ENCODE data around the gene RPAP3.

DNA sequence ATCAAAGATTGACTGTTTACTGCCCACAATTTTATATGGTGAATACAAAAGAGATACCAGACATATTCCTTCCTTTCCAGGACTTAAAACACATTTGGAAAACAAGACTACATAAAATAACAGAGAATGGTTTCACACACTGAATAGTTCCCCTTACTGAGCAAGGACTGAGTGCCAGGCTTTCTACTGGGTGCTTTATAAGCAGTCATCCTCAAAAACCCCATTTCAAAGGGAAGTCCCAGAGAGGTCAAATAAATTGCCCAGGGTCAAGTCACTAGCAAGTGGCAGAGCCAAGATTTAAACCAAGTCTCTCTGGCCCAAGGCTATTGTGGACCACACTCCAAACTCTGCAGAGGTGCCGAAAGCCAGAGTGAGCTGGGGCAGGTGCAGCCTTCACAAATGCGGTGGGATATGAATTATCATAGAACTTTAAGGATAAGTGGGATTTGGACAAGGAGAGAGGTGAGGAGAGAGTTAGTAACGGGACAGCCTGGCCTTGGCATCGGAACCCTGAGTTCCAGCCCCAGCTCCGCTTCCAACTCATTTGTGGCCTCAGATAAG is 9.1 kb upstream of the RPAP3 start:
- TF ChIP-seq CTCF (IDR thresholded peaks at IDR 0.05) (no peak), POLR2A (IDR thresholded peaks at IDR 0.05) (no peak), POLR2AphosphoS5 (IDR thresholded peaks at IDR 0.05) (no peak)
